Measurements from ENCODE around the gene ALKAL2. TPM values are rescaled to one million over a fixed set of nuclear protein-coding genes. Genes with fewer than 3 reads are reported as not detected.

ALKAL2 gene
- total and polyA plus RNA-seq, 10 of the 15 experiments (the other 5 are each of a cell fraction or from before 2014, with no cell fraction given), result 0.11 to 0.29 (median 0.11) TPM; not detected in 7

- intact Hi-C loops (cut with micrococcal nuclease; ENCODE audit: unreplicated experiment), result no loop called here
- TF ChIP-seq PAX8 (IDR thresholded peaks at IDR 0.05), result no peak
- TF ChIP-seq NR2C1 (IDR thresholded peaks at IDR 0.05), result no peak
- TF ChIP-seq, protein P1, sequence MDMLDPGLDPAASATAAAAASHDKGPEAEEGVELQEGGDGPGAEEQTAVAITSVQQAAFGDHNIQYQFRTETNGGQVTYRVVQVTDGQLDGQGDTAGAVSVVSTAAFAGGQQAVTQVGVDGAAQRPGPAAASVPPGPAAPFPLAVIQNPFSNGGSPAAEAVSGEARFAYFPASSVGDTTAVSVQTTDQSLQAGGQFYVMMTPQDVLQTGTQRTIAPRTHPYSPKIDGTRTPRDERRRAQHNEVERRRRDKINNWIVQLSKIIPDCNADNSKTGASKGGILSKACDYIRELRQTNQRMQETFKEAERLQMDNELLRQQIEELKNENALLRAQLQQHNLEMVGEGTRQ (IDR thresholded peaks at IDR 0.05; ENCODE audit: borderline replicate concordance, low read depth, low read length), result no peak
- TF ChIP-seq MAX (IDR thresholded peaks at IDR 0.05; ENCODE audit: low read depth, low read length), result no peak
- no peak for TF ChIP-seq ZNF207 (IDR thresholded peaks at IDR 0.05; ENCODE audit: borderline replicate concordance)
- TF ChIP-seq ZNF217 (IDR thresholded peaks at IDR 0.05), result no peak
- no peak for TF ChIP-seq FOS (IDR thresholded peaks at IDR 0.05; ENCODE audit: borderline replicate concordance, extremely low read depth, insufficient read length)
- TF ChIP-seq CTCF (IDR thresholded peaks at IDR 0.05 in 2 of 3, conservative IDR thresholded peaks at IDR 0.05 in 1 of 3; ENCODE audit: control insufficient read depth in 2 of 3, extremely low read depth in 1 of 3, insufficient read depth in 1 of 3, low read depth in 3 of 3, low read length in 3 of 3), result no peak
- no peak for TF ChIP-seq TAF1 (IDR thresholded peaks at IDR 0.05; ENCODE audit: borderline replicate concordance, low read depth, low read length)
- TF ChIP-seq GABPA (IDR thresholded peaks at IDR 0.05; ENCODE audit: low read depth), result no peak
- TF ChIP-seq, protein P2, sequence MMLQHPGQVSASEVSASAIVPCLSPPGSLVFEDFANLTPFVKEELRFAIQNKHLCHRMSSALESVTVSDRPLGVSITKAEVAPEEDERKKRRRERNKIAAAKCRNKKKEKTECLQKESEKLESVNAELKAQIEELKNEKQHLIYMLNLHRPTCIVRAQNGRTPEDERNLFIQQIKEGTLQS (IDR thresholded peaks at IDR 0.05; ENCODE audit: borderline replicate concordance, extremely low read depth, low read depth, low read length), result no peak
- no peak for TF ChIP-seq SREBF2 (IDR thresholded peaks at IDR 0.05; ENCODE audit: low read length)
- TF ChIP-seq, protein P3, sequence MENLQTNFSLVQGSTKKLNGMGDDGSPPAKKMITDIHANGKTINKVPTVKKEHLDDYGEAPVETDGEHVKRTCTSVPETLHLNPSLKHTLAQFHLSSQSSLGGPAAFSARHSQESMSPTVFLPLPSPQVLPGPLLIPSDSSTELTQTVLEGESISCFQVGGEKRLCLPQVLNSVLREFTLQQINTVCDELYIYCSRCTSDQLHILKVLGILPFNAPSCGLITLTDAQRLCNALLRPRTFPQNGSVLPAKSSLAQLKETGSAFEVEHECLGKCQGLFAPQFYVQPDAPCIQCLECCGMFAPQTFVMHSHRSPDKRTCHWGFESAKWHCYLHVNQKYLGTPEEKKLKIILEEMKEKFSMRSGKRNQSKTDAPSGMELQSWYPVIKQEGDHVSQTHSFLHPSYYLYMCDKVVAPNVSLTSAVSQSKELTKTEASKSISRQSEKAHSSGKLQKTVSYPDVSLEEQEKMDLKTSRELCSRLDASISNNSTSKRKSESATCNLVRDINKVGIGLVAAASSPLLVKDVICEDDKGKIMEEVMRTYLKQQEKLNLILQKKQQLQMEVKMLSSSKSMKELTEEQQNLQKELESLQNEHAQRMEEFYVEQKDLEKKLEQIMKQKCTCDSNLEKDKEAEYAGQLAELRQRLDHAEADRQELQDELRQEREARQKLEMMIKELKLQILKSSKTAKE (IDR thresholded peaks at IDR 0.05; ENCODE audit: low read depth, poor library complexity, severe bottlenecking), result no peak
- no peak for TF ChIP-seq ZBTB33 (IDR thresholded peaks at IDR 0.05)
- no peak for TF ChIP-seq BCL11A (IDR thresholded peaks at IDR 0.05; ENCODE audit: low read depth, low read length)
- no peak for TF ChIP-seq MYB (IDR thresholded peaks at IDR 0.05; ENCODE audit: borderline replicate concordance, low read depth, low read length)
Measured at GRCh38 chr2:279956-280649, 7.8 kb downstream of the ALKAL2 start.

More at GRCh38 chr2:279956-280649, 7.8 kb downstream of the ALKAL2 start:
- in situ Hi-C loops (cut with MboI), result no loop called here
- BruUV-seq (replicated peaks), result no TSS peak
- ATAC-seq (no peak), DNase-seq (ENCODE audit: low read depth, low spot score) (no peak), FAIRE-seq (no peak)
- CTCF ChIA-PET, result interaction anchor here (1.3 kb wide), 1 partner anchor 10 kb away, joined by 5 read pairs; no protein-coding TSS in a partner anchor
- peaks cover 26 to 39% of the 10 kb centered on the region in 2 experiments for H3K36me3 ChIP-seq (ENCODE audit: control insufficient read depth in 2 of 2, insufficient read depth in 2 of 2, low read length in 1 of 2)
- POLR2A ChIA-PET, result no interaction called here
- WGBS (ENCODE audit: insufficient coverage, insufficient replicate concordance, low lambda C conversion rate, missing lambda C conversion rate), result 97% methylated on average over 4 of the region's 4 CpGs
- SMC1A ChIA-PET (ENCODE audit: uncharacterized antibody, unreplicated experiment), result interaction anchor here (0.9 kb wide), 1 partner anchor 12 kb away, joined by 3 read pairs; no protein-coding TSS in a partner anchor
- no peak overlapping the region for H3K9ac ChIP-seq (ENCODE audit: control insufficient read depth, insufficient read depth, low read length)
- H2AFZ ChIP-seq (ENCODE audit: control insufficient read depth, low read depth, low read length), result no peak overlapping the region
- no peak overlapping the region for H3K4me2 ChIP-seq (ENCODE audit: control insufficient read depth, insufficient read depth)
- RAD21 ChIA-PET (ENCODE audit: unreplicated experiment), result no interaction called here
- H3K27ac ChIP-seq (ENCODE audit: control insufficient read depth, insufficient read depth), result no peak overlapping the region
- peaks cover 7% of the 10 kb centered on the region for H3K4me1 ChIP-seq (ENCODE audit: control insufficient read depth, insufficient read depth, low read length)
- no peaks in the 10 kb centered on the region; the same call in 1 of the 2 replicates for H4K20me1 ChIP-seq (ENCODE audit: control insufficient read depth, insufficient read depth)
- H3K9me3 ChIP-seq (replicated peaks; ENCODE audit: control insufficient read depth, insufficient read depth, low read length), result no peaks in the 10 kb centered on the region
- no peaks in the 10 kb centered on the region for H3K27me3 ChIP-seq (replicated peaks in 1 of 2; ENCODE audit: control insufficient read depth in 2 of 2, insufficient read depth in 2 of 2, low read length in 1 of 2)
- no peak overlapping the region for H3K4me3 ChIP-seq
- H3K79me2 ChIP-seq (ENCODE audit: control insufficient read depth, insufficient read depth, low read length), result peaks cover 2% of the 10 kb centered on the region; the same call in 1 of the 2 replicates

Data from GM12878 (cell line).